NCI-H1048 (cell line): ENCODE data around the gene PPARGC1A.

Experiments used
- DNase-seq: peaks from one replicate; lab custom pipeline; 2025; lab: John Stamatoyannopoulos, UW

The PPARGC1A gene

GRCh38 chr4:23889814-23890341, at the start of gene PPARGC1A:
Gene PPARGC1A (minus strand): TSS chr4:23890047. CDS start chr4:23889957, 90 bp downstream.
- DNase-seq = peak; percentile 30

- no peak for DNase-seq
Measured at GRCh38 chr4:23938796-23939195, 48.9 kb upstream of the PPARGC1A start.

GRCh38 chr4:23937173-23937572, 47.3 kb upstream of the PPARGC1A start:
- no peak for DNase-seq

- no peak for DNase-seq
Measured at GRCh38 chr4:23934915-23935314, 45.1 kb upstream of the PPARGC1A start.

- no peak for DNase-seq
Measured at GRCh38 chr4:23934223-23934622, 44.4 kb upstream of the PPARGC1A start.

GRCh38 chr4:23932901-23933308, 43.1 kb upstream of the PPARGC1A start:
- no peak for DNase-seq

GRCh38 chr4:23932186-23932585, 42.3 kb upstream of the PPARGC1A start:
- no peak for DNase-seq

- no peak for DNase-seq
Measured at GRCh38 chr4:23931489-23931830, 41.6 kb upstream of the PPARGC1A start.

- DNase-seq = no peak
Measured at GRCh38 chr4:23930750-23931488, 41.1 kb upstream of the PPARGC1A start.

- DNase-seq = no peak
Measured at GRCh38 chr4:23929248-23929647, 39.4 kb upstream of the PPARGC1A start.

- no peak for DNase-seq
Measured at GRCh38 chr4:23924556-23924955, 34.7 kb upstream of the PPARGC1A start.

- DNase-seq = no peak
Measured at GRCh38 chr4:23923840-23924239, 34.0 kb upstream of the PPARGC1A start.

GRCh38 chr4:23923141-23923540, 33.3 kb upstream of the PPARGC1A start:
- no peak for DNase-seq

GRCh38 chr4:23922541-23923111, 32.8 kb upstream of the PPARGC1A start:
- no peak for DNase-seq

GRCh38 chr4:23922013-23922412, 32.2 kb upstream of the PPARGC1A start:
- no peak for DNase-seq

- no peak for DNase-seq
Measured at GRCh38 chr4:23921447-23921845, 31.6 kb upstream of the PPARGC1A start.

- no peak for DNase-seq
Measured at GRCh38 chr4:23920716-23921446, 31.0 kb upstream of the PPARGC1A start.

- no peak for DNase-seq
Measured at GRCh38 chr4:23920296-23920695, 30.4 kb upstream of the PPARGC1A start.

GRCh38 chr4:23916282-23916681, 26.4 kb upstream of the PPARGC1A start:
- no peak for DNase-seq

- DNase-seq = no peak
Measured at GRCh38 chr4:23915459-23916132, 25.7 kb upstream of the PPARGC1A start.

GRCh38 chr4:23911675-23912455, 22.0 kb upstream of the PPARGC1A start:
- no peak for DNase-seq

GRCh38 chr4:23909671-23910070, 19.8 kb upstream of the PPARGC1A start:
- no peak for DNase-seq
